ENCODE measurements around the gene FTO.

DNA sequence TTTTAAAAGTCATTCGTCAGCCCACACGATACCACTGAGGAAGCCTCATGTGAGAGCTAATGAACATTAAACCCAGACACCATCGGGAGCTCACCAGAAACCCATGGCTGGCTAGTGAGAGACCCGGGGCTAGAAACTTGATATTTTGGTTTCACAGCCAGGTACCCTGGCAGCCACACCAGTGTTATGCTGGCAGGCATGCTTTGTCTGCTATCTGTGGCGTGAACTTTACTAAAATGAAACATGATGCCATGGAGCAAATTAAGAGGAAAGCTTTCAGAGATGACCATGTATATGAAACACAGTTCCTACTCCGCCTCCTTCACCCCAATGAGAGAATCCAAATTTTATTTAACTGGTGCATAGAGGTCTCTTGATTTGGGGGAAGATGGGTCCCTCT is 291.4 kb downstream of the FTO start:
- TF ChIP-seq POLR2AphosphoS5 (IDR thresholded peaks at IDR 0.05): no peak
- TF ChIP-seq, protein P1, sequence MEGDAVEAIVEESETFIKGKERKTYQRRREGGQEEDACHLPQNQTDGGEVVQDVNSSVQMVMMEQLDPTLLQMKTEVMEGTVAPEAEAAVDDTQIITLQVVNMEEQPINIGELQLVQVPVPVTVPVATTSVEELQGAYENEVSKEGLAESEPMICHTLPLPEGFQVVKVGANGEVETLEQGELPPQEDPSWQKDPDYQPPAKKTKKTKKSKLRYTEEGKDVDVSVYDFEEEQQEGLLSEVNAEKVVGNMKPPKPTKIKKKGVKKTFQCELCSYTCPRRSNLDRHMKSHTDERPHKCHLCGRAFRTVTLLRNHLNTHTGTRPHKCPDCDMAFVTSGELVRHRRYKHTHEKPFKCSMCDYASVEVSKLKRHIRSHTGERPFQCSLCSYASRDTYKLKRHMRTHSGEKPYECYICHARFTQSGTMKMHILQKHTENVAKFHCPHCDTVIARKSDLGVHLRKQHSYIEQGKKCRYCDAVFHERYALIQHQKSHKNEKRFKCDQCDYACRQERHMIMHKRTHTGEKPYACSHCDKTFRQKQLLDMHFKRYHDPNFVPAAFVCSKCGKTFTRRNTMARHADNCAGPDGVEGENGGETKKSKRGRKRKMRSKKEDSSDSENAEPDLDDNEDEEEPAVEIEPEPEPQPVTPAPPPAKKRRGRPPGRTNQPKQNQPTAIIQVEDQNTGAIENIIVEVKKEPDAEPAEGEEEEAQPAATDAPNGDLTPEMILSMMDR (IDR thresholded peaks at IDR 0.05): no peak
